RWPE1 (cell line): ENCODE results near the gene TRMT61B.

Source experiments
- CTCF ChIA-PET: fragments of 350-600 bp; sonication (Branson Sonifier 250); formaldehyde crosslinking; extraction: SDS; loops from one replicate; lab custom pipeline; 2021; lab: Yijun Ruan, JAX
- POLR2A ChIA-PET: fragments of 400-600 bp; formaldehyde crosslinking; extraction: SDS; loops from one replicate; lab custom pipeline; 2020; ENCODE audit warnings: antibody characterized with exemption; ENCODE audit not compliant: low non-redundant PET; lab: Yijun Ruan, JAX
- DNase-seq: peaks from one replicate; pipeline ENCODE4 v3.0.0; 2012; ENCODE audit warnings: low spot score
- H3K27ac ChIP-seq: fragments of 450-650 bp; 2 replicates; pipeline ENCODE4 v1.5.1; 2017
- CTCF ChIP-seq: fragments of 450-650 bp; conservative IDR thresholded peaks from 2 replicates; pipeline ENCODE4 v1.5.1; 2017; ENCODE audit warnings: low read depth, mild to moderate bottlenecking

The TRMT61B gene

GRCh38 chr2:28871620-28872019, 1.5 kb upstream of the TRMT61B start:
- no peak overlapping the region for H3K27ac ChIP-seq
- POLR2A ChIA-PET: no interaction called here
- DNase-seq: no peak
- TF ChIP-seq CTCF: no peak
- CTCF ChIA-PET: no interaction called here

DNA sequence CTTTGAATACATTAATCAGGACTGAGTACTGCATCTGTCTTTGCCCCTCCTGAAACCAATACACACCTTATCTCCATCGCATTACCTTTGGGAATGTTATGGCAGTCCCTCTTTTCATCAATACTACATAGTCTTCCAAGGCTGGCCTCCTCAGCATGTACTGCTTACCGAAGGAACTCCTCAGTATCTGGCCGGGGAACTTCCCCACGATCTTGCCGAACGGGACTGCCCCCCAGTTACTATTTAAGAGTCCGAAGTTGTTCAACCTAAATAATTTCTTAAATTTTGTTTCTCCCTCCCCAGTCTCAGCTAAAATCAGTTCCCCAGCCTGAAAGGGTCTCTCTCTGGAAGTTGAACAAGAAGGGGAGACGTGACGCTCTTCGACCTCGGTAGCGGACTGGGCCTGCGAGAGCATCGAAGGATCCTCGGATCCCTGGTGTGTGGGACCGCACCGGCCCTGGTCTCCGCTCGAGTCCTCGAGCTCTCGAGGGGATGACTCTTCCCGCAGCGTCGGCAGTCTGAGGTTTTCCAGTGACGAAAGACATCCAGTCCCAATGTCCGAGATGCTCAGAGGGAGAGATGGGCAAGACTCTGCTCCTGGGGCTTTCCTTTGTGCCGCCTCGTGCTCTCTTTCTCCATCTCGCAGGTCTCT, 489 bp downstream of the TRMT61B start:
- TF ChIP-seq CTCF: no peak
- CTCF ChIA-PET: interaction anchor here (1.0 kb wide), 1 partner anchor 303 kb away, joined by 3 read pairs; no protein-coding TSS in a partner anchor

GRCh38 chr2:28868611-28869010, 1.5 kb downstream of the TRMT61B start:
- ChIA-PET CTCF (interaction anchor here (1.3 kb wide), 1 partner anchor 301 kb away, joined by 4 read pairs; no protein-coding TSS in a partner anchor), POLR2A (no interaction called here)
- no peak for DNase-seq

More for the DNA sequence above, 489 bp downstream of the TRMT61B start:
- POLR2A ChIA-PET: no interaction called here
- H3K27ac ChIP-seq: peak overlapping the region; percentile 79
- peak; percentile 41 for DNase-seq

DNA sequence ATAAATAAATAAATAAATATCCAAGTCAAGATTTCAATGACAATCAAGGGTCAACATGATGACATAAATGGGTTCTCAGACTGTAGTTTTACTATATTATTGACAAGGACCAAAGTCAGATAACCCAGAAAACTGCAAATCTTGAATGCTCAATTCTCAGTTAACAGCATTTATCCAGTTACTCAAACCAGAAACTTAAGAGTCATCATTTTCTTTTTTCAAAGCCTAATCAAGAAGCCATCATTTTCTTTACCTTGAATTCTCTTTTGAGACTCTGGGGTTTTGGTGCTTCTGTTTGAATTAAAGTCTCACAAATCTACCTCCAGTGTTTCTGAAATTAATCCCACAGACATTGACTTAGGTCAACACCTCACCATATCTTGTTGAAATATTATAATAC, 14.1 kb downstream of the TRMT61B start:
- no peak overlapping the region for H3K27ac ChIP-seq
- ChIA-PET CTCF (no interaction called here), POLR2A (no interaction called here)

More at GRCh38 chr2:28868611-28869010, 1.5 kb downstream of the TRMT61B start:
- no peak overlapping the region for H3K27ac ChIP-seq
- TF ChIP-seq CTCF: no peak

DNA sequence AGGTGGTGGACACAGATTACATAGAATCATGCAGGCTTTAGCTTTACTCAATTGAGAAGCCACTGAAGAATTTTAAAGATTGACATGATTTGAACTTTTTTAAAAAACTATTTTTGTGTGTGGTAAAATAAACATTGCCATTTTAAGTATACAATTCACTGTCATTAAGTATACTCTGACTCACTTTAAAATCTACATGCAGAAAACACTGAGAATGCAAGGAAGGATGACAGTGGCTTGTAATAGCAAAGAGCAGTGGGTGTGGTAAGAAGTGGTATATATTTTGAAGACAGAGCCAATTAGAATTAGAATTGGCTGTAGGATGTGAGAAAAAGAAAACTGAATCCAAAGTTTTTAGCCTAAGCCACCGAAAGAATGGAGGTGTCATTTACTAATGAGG, 14.9 kb downstream of the TRMT61B start:
- DNase-seq: no peak
- no peak overlapping the region for H3K27ac ChIP-seq
- POLR2A ChIA-PET: no interaction called here
- no peak for TF ChIP-seq CTCF
- CTCF ChIA-PET: no interaction called here

More for the DNA sequence above, 14.1 kb downstream of the TRMT61B start:
- no peak for TF ChIP-seq CTCF
- no peak for DNase-seq

DNA sequence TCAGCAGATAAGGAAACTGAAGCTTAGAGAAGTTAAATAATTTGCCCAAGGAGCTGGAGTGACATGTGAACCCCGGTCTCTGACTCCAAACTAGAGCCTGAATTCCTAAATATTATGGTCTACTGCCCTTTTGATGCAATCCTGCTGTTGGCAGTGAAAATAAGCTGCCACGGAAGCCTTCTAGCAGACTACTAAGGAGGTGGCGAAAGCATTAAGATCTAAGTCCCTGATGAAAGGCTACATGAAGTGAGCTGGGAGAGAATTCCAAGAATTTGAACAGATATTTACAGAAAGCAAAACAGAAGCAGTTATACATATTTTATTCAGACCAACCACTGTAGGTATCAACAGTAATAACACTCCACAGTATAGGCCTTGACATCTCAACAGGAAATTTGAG, 28.1 kb downstream of the TRMT61B start:
- DNase-seq: no peak
- no peak overlapping the region for H3K27ac ChIP-seq
- ChIA-PET POLR2A (no interaction called here), CTCF (no interaction called here)
- no peak for TF ChIP-seq CTCF
